GM19035 (cell line): Measurements from ENCODE around the gene THOP1.

Source experiments
- ATAC-seq: cut with Tn5 transposase; IDR thresholded peaks from one replicate; pipeline ENCODE4 v1.9.1; 2021; ENCODE audit not compliant: unreplicated experiment

THOP1 gene

GRCh38 chr19:2802826-2803225 is 17.5 kb downstream of the THOP1 start:
- no peak for ATAC-seq

DNA sequence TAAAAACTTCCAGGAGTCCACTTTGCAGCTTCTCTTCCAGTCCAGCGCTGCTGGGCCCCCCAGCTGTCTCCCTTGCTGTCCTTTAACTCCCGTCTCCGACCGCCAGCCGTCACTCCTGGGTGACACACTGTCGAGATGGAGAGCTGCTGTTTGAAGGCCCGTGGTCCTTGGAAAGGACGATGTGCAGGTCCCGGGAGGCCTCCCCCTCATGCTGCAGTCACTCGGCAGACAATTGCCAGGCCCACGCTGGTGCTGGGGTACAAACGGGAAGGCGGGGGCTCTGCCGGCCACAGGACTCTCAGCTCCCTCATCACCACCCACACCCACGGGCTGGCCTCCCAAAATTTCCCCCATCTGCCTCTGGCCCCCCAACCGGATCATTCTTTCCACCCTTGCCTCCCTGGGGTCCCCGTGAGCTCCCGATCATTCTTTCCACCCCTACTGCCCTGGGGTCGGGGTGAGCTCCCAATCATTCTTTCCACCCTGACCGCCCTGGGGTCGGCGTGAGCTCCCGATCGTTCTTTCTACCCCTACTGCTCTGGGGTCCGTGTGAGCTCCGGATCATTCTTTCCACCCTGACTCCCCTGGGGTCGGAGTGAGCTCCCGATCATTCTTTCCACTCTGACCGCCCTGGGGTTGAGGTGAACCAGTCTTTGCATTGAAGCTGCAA is 18.3 kb downstream of the THOP1 start:
- no peak for ATAC-seq

GRCh38 chr19:2804156-2805004 is 19.1 kb downstream of the THOP1 start:
- no peak for ATAC-seq

- no peak for ATAC-seq
Measured at GRCh38 chr19:2805261-2805900, 20.1 kb downstream of the THOP1 start.

- no peak for ATAC-seq
Measured at GRCh38 chr19:2805991-2806649, 20.8 kb downstream of the THOP1 start.

- no peak for ATAC-seq
Measured at GRCh38 chr19:2806736-2807378, 21.6 kb downstream of the THOP1 start.

- ATAC-seq, result no peak
Measured at GRCh38 chr19:2807379-2808128, 22.3 kb downstream of the THOP1 start.

- ATAC-seq, result no peak
Measured at GRCh38 chr19:2808129-2808941, 23.0 kb downstream of the THOP1 start.

DNA sequence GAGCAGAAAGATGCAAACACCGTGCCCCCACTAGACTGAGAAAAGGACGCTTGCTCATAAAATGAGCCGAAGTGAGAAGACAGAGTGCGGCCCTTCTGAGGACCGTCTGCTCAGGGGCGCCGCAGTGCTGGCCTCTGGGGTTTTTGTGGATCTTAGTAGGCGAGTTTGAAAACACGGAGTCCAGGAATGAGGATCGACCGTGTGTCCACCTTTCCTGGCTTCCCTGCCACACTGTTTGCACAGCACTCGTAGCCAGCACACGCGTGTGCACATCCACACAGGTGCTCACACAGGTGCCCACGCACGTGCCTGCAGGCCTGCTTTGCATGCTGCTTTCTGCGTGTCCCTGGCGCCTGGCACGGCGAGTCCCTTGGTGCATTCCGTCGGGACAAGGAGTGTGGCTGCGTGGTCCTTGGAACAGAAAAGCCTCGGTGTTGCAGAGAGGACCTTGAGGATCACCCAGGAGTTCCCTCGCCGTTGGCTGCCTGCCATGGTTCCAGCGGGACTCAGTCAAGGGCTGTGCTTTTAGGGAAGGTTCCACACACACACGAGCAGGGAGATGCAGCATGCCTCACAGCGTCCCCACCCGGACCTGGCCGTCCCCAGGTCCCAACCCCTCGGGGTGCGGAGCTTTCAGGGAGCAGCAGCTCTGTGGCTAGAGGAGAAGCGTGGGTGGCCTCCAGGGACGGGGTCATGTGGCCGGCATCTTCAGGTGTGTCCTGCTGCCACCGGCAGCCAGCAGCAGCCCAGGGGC is 24.3 kb downstream of the THOP1 start:
- no peak for ATAC-seq

- ATAC-seq, result no peak
Measured at GRCh38 chr19:2810141-2811091, 25.1 kb downstream of the THOP1 start.

DNA sequence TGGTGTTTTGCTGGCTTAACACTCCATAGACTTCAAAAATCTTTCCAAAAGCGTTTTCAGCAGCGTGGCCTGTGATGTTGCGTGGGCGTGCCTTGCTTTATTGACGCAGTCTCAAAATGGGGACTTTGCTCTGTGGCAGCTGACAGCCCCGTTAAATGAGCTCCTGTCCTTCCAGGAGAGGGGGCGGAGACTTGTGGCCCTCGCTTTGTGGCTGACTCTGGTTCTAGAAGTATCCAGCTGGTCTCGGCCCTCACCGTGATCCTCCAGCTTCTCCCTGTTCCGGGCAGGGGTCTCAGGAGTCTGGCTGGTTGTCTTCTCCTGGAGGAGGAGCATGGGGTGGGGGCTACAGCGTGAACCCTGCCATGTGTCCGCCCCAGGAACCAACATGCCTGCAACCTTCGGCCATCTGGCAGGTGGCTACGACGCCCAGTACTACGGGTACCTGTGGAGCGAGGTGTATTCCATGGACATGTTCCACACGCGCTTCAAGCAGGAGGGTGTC is 26.0 kb downstream of the THOP1 start:
- no peak for ATAC-seq

DNA sequence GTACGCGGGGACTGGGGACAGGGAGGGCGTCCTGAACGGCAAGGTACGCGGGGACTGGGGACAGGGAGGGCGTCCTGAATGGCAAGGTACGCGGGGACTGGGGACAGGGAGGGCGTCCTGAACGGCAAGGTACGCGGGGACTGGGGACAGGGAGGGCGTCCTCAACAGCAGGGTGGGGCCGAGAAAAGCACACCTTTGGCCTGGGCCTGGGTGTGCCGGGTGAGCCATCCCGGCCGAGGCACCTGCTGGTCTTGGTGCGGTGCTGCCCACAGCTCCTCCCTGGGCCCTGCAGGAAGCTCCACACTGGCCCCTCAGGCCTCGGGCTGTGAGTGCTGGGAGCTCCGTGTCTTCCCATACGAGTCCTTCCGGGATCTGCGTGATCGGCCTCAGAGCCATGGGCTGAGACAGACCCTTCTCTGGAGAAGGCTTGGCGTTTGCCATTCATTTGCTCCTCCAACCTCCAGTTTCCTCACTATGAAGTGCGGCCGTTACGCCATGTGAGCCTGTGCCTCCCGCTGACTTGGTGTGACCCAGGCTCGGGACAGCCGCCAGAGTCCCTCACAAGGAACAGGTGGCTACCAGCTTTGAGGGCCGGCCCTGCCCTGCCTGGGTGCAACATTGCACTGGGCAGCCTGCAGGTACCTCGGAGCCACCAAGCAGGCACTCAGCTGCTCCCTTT is 26.6 kb downstream of the THOP1 start:
- no peak for ATAC-seq

GRCh38 chr19:2812414-2813234 is 27.3 kb downstream of the THOP1 start:
- no peak for ATAC-seq

DNA sequence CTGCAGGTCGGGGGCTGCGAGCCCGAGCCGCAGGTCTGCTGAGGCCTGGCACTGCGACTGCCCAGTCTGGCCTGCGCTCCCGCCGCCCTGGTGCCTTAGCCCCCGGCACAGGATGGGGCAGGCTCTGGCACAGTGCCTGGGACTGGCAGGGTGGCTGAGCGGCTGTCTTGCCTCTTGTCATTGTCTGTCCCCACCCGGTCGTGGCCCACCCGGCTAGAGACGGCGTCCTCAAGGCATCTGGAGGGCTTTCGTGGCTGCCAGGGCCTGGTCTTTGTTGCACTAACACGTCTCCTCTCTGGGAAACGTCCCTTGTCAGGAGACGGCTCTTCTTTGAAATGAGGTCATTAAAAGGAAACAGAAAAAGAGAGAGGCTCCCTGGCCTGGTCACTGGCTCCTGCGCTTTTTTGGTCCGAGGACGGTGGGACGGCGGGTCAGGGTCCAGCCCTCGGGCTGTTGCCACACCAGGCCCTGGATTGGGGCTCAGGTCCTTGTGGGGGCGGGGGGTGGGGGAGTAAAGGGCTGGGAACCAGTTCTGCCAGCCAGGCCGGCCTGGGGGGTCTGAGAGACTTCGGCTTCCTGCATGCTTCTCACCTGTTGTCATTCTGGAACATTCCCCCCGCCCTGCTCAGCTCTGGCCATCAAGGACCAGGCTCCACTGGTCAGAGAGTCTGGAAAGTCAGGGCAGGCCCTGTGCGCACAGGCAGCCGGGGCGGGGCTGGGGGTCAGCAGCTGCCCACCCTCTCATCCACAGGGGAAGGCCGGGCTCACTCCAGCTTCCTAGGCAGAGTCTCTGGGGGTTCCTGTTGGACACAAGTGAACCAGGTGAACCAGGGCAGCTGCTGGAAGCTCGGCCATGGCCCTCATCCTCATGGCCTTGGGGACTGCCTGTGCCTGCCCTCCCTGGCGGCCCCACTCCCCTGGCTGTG is 28.2 kb downstream of the THOP1 start:
- no peak for ATAC-seq

GRCh38 chr19:2814426-2814825 is 29.1 kb downstream of the THOP1 start:
- no peak for ATAC-seq
